ENCODE measurements around the gene KLF13.

Gene KLF13

DNA sequence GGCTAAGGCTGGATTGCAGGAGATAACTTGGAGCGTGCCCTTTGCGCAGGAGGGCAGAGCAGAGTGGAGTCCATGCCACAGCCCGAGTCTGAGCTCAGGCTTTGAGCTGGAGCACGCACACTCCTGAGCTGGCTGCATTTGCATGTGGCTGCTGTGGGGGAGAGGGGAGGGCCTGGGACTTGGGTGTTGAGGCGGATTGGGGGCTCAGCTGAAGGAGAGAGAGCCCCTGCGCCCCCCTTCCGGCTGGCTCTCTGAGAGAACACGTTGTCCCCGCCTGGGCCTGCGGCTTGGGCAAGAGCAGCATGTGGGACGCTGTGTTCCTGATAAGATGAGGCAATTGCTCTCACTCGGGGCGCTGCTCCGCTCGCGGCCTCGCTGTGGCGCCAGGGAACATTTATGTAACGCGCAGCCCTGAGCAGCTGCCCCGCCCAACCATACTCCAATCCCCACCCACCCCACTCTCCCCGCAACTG is 39.1 kb downstream of the KLF13 start:
- no peak for DNase-seq

DNA sequence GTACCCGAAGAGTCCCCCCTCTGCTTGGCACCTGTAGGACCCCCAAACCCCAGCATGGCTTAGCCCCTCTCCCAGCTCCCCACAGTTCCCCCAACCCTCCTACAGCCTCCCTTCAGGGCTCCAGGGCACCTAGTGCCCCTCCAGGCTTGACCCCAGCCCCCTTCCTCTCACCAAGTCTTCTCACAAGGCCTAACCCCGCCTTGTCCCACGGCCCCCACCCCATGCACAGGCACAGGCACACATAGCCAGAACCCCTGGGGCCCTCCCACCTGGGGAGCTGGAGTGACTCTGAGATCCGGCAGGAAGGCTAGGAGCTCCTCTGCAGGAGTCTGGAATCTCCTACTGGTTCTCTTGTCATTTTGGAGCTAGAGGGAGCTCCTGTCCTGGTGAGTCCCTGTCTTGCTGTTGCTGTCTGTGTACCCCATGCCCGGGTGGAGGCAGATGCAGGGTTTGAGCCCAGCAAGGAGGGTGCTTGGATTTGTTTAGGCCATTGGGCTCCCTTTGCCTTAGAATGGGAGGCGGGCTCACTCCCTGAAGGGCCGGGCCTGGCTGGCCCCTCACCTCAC is 39.6 kb downstream of the KLF13 start:
- DNase-seq, result no peak

DNA sequence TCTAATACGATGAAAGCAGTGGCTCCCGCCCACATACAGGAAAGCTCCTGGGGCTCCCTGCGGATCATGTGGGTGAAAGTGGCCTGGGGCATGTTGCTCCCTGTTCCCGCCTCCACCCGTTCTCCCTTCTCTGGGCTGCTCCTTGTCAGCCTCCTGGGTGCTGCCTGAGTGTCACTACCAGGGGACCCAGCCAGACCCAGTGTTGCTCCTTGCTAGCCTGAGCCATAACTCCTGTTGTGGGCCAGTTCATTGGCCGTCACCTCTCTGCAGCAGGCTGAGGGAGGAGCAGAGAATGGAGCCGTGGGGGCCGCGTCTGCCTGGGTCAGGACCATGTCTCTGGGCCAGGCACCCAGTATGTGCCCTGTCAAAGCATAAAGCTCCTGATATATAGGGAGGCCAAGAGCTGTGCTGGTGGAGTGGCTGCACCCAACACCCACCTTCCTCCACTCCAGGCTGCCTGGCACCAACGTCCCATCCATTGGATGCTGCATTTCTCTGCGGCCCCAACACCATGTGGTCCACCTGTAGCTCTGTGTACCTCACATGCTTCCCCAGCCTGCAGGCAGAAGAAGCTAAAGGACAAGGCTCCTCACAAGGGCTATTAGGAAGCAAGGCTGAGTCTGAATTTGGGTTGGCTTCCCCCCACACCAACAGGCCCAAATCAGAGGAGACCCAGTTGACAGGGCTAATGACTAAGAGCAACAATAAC is 40.5 kb downstream of the KLF13 start:
- no peak for DNase-seq

DNA sequence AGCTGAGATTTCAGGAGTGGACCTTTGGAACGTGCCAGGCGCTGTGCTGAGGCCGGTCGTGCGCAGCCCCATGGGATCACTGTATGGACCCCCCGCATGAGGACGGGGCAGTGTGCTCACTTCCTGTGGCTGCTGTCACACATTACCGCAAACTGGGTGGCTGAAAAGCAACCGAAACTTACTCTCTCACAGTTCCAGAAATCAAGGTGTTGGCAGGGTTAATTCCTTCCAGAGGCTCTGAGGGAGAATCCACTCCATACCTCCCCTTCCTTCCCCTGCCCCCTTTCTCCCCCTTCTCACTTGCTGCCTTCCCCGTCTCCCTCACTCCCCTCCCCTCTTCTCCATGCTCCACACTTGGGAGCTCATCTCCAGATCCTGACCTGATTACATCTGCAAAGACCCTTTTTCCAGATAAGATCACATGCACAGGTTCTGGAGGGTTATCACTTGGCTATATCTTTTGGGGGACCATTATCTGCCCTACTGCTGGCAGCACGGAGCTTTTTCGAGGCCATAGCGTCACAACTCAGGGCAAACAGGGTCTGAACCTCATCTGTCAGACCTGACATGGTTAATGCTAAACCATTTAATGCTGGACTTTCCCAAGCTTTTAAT is 41.2 kb downstream of the KLF13 start:
- DNase-seq, result no peak

DNA sequence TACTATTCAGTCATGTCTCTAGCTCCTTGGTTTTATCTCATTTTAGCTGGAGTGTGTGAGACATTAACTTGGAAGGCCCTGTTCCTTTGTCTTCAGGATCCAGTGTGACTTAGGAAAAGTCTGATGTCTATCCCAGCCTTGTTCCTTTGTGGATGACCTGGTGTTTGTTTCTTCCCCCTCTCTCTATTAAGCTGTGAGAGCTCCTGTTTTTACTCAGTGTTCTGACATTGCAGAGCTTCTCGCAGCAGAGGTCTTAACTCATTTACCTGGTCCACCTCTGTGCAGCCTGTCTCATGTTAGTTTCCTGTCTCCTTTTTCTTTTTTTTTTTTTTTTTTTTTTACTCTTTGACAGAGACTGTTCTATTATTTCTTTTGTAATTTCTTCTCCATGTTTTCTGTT is 43.1 kb downstream of the KLF13 start:
- no peak for DNase-seq

DNA sequence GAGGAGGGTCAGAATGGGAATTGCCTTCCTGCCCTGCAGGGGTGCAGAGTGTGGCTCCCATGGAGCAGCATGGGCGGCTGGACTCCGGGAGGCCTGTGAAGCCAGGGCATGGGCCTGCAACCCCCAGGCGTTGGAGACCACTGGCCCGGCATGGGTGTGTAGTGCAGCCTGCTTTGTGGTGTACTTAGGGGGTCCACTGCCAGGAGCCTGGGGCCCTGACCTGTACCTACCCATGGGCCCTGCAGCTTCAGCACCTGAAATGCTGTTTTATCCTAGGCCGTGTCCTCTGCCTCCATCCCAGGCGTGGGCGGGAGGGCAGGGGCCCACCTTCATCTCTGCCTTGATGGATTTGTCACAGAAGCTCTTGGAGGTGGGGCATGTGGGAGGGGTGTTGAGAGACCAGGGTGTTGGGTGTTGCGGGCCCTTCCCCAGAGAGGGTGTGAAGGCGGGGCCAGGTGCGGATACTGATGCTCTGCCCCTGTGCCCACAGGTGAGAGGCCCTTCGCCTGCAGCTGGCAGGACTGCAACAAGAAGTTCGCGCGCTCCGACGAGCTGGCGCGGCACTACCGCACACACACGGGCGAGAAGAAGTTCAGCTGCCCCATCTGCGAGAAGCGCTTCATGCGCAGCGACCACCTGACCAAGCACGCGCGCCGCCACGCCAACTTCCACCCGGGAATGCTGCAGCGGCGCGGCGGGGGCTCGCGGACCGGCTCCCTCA is 45.0 kb downstream of the KLF13 start:
- no peak for DNase-seq

DNA sequence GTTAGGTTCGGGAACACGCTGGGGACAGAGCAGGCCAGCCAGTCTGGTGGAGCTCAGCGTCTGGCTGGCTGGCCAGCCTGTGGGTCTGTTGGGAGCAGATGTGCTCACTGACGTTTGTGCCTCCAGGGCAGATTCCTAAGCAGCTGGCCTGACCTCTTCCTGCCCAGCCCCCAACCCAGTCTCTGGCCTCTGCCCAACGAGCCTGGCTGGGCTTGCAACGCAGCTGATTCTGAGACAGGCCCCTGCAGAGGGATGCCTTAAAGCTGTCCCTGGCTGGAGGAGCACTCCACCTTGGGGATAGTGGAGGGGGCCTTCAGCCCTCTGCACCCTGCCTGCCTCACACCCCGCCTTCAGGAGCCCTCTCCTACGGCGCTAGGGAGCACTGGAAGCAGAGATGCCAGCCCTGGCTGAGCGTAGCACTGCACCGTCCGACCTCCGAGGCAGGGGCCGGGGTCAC is 46.0 kb downstream of the KLF13 start:
- DNase-seq, result no peak

DNA sequence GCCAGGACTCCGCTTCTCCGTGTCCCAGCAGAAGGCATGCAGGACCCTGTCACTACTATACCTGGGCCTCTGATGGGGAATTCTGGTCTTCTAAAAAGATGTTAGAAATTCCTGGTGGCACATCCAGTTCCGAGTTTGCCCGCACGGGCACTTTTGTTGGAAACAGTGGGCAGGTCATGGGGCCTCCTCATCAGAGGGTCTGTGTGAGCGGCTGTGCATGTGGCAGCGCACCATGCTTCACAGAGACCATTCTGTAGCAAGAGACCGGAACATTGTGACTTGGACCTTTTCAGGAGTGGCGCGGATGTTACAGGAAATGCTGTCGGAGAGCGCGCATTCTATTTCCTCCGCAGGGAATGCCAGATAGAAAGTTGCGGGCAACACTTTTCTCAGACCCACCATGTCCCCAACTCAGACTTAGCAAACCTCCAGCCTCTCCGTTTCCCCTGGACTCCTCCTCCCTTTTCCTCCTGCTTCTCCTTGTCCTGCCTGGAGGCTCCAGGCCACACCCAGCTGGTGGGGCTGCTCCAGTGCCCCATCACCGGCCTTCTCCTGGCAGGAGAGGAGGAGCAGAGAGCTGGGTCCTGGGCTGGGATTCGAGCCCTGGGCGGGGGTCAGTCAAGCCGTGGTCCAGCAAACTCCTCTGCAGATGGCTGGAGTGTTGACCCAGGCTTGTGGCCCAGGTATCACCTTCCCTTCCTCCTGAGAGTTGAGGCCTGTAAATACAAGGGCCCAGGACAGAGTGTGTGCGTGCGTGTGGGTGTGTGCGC is 46.6 kb downstream of the KLF13 start:
- no peak for DNase-seq

DNA sequence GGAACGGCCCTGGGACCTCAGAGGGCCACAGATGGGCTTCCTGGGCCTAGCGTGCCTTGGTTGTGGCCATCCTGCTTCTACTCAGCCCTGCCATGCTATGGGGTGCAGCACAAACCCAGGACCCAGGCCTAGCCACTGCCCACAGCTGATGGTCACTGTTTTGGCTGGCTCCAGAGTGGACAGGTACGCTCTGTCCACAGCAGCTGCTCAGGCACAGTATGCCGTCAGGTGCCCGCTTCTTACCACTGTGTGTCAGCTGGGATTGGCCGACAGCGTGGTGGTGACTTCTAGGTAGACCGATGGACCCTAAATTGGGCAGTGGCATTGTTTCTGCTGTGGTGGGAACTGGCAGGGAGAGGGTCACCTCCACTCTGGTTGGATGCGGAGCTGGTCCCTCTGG is 47.3 kb downstream of the KLF13 start:
- DNase-seq, result no peak

DNA sequence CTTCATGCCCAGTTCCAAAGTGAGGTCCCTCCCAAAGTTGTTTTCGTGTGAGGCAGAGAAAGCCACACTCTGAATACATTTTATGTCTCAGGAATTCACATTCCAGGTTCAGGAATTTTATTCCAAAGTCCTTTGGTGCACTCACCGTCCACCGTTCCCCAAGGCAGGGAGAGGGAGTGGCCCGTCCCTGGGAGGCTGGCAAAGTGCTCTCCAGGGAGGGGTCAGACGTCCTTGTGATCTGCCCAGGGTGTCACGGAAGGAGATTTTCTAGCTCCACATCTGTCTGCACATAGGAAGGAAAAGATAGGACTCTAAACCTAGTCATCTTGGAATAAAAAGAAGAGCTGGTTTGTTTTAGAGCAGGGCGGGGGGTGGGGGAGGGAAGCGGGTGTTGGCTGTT is 47.9 kb downstream of the KLF13 start:
- DNase-seq, result no peak

DNA sequence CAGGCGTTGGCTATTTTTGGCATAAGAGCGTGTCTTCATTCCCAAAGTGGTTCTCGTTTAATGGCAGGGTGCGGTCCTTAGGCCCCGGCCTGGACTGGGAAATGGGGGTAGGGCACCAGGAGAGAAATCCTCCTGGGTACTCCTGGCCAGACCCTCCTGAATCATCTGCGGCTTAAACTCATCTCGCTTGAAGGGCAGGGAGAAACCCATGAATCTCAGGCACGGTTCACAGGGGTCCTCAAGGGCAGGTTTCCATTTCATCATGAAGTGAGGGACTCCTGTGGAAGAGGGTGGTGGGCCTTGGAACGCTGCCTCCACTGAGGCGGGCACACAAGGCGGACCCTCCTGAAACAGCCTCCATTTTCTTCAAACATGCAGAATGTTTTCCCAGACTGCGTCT is 48.4 kb downstream of the KLF13 start:
- no peak for DNase-seq

DNA sequence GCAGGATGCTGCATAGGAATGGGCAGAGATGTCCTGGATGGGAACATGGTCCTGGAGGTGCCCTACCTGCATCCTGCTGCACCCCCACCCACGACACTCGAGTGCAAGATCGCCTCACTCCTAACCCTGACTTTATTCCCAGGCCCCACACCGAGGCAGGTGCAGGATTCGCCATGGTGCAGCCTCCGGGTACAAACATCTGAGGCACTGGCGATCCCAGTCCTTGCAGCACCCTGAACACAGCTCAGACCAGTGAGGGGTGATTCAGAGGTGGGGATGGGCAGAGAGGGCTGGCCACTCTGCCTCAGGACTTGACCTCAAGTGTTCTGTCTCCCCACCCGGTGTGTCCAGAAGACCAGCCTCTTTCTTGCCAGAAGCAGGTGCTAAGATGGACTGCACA is 49.1 kb downstream of the KLF13 start:
- DNase-seq, result no peak

DNA sequence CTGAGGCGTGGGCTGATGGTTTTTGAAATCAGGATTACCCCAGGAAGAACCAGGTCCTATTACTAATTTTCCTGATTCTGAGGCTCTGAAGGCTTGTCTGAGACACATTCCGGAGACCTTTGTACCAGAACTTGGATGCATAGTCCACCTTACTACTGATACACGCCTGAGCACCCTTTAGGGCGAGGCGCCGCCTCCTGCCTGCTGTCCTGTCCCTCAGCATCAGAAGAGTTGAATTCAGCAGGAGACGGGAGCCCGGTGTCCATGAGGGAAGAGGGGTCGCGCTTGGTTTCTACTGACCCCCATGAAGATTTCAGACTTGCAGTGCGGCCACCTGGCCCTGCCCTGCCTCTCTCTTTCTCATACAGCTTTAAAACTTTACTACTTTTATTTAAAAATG is 49.9 kb downstream of the KLF13 start:
- DNase-seq, result no peak

DNA sequence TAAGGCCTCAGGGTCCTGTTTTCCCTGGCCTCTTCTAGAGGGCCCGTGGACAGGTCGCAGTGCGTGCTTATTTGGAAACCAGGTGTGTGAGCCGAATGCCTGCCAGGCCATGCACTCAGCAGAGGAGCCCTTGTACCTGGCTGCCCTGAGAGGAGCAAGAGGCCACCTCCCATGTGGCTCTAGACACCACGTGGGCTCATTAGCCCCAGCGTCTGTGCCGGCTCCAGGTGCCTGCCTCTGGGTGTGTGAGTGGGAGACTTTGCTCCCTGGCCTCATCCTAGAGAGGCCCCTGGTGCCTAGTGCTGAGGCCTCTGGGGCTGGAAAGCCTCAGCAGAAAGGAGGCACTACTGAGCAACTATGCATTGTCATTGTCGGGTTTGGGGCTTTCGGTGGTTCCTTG is 50.4 kb downstream of the KLF13 start:
- DNase-seq, result no peak

DNA sequence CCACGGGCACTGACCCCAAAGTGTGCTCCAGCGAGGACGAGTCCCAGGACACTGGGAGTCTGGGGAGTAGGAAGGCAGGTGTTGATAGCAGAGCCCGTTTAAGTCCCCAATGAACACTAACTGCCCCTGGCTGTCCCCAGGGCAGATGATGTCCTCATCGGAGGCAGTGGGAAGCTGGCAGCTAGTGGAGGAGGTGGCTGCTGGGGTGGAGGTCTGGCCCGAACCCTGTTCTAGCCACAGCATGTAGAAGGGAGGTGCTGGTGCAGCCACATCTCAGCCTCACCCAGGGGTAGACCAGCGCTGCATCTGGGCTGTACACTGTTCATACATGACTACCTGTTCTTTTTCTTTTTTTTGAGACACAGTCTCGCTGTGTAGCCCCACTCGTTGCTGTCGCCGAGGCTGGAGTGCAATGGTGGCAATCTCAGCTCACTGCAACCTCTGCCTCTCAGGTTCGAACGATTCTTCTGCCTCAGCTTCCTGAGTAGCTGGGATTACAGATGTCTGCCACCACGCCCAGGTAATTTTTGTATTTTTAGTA is 51.8 kb downstream of the KLF13 start:
- no peak for DNase-seq

DNA sequence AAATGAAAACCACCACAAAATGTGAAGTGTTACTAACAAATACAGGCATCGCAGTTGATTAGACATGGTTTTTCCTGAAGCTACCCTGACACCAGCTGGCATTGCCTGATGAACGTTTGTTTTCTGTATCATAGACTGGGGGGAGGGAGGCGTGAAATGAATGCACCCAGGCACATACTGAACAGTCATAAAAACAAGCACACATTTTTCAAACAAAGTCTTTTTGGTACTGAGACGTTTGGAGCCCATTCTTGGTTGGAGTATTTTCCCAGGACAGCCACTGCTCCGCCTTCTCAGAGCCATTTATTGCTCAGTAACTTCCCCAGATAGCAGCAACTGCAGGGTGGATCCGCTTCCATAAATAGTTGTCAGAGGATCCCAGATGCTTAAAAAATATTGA is 52.4 kb downstream of the KLF13 start:
- DNase-seq, result no peak

DNA sequence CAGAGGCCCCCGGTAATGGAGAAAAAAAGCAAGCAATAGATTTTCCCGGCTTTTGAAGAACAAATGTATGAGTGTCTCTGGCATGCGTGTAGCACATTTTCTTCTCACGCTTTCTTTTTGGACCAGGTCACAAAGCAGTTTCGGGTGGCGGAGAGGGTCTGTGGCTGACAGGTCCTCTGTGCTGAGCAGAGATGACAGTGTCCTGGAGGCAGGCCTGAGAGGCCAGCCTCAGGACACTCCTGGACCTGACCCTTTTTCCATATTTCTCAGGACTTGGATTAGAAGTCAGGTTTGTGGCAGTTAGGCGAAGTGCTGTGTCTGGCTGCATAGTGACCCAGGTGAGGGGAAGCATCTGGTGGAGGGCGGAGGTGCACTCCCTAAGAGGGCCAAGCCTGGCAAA is 52.9 kb downstream of the KLF13 start:
- no peak for DNase-seq

DNA sequence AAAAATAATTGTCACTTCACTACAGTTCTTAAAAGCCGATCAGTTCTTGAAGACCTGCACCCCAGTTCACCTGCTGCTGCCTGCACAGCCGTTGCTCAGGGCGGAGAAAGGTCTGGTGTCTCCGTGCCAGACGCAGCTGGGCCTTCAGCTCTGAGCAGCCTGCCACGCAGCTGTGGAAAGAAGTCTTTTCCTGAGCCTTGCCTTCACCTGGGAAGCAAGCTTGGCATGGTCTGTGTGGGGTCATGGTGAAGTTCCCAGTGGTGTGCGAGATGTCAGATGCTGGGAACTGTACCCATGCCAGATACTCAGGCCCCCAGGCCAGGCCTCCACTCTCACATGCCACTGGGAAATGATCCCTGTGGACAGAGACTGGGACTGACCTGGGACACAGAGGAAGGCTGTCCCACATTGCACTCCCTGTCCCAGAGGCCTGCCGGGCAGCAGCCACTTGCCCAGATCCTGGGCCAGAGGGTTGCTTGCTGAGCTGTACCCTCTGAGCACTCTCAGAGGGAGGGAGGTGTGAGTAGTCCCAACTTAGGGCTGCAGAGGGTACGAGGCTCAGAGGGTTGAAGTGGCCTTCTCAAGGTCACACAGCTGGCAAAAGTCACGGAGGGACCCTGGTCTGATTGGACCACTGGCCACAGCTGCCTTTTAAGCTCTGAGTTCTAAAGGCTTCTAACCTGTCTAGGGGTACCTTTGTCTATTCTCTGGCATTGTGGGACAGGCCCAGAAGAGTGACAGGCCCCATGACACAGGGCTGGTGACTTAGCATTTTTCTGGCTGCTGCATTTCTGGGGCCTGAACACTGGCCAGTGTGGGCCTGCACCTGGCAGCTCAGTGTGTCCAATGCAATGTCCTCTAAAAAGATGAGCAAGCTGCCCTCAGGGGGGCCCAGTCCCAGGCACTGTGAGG is 55.4 kb downstream of the KLF13 start:
- no peak for DNase-seq

DNA sequence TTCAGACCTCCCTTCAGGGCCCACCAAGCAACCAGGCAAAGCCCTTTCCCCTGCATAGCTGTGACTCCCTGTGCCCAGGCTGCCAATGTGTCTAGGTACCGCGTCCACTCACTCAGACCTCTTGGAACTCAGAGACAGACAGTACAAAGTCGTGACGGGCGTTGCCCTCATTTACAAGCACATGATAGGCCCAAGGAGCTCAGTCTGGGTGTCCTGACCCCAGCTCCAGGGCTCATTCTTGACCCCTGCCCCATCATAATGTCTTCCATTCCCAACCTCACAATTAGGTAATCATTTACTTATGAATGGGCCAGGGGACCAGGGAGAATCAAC is 56.0 kb downstream of the KLF13 start:
- no peak for DNase-seq

DNA sequence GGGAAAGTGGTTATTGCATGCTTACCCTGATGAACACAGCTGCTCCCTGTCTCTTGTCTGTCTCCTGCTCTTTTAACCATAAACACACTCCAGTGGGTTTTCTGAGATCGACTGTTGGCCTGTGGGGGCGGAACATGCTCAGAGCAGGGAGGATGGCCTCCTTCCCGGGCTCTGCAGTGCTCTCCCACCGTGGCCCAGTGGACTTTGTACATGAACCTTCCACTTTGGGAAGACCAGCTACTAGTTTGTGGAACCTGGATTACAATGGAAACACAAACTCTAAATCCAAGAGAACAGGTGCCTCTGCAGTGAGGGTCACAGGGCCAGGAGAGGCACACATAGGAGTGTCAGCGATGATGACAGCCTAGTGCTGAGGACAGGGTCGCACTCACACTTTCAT is 56.5 kb downstream of the KLF13 start:
- no peak for DNase-seq

DNA sequence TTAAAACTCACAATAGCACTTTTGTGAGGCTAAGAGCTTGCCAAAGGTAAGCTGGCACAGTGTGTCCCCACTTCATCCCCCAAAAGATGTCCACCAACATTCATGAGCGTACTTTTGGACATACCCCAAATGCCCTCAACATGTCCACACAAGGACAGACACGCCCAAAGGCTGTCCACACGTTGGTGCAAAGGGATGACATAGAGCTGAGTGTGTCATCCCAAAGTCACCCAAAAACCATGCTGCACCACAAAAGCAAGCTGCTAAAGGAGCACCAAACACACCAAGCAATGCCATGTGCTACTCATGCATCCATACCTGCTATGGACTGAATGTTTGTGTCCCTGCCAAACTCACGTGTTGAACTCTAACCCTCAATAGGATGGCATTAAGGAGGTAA is 57.9 kb downstream of the KLF13 start:
- DNase-seq, result no peak

DNA sequence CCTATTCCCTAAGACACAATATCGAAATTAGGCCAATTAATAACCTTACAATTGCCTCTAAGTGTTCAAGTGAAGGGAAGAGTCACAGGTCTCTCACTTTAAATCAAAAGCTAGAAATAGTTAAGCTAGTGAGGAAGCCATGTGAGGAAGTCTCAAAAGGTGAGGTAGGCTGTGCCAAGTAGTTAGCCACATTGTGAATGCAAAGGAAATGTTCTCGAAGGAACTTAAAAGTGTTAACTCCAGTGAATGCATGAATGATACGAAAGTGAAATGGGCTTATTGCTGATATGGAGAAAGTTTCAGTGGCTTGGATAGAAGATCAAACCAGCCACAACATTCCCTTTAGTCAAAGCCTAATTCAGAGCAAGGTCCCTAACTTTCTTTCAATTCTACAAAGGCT is 59.1 kb downstream of the KLF13 start:
- no peak for DNase-seq
